ENCODE data around the gene GATD1. TPM values are rescaled to one million over a fixed set of nuclear protein-coding genes. Genes with fewer than 3 reads are reported as not detected.

The GATD1 gene
- total and polyA plus RNA-seq, 4 donors: 22.1 to 63.1 (median 39.1) TPM

DNA sequence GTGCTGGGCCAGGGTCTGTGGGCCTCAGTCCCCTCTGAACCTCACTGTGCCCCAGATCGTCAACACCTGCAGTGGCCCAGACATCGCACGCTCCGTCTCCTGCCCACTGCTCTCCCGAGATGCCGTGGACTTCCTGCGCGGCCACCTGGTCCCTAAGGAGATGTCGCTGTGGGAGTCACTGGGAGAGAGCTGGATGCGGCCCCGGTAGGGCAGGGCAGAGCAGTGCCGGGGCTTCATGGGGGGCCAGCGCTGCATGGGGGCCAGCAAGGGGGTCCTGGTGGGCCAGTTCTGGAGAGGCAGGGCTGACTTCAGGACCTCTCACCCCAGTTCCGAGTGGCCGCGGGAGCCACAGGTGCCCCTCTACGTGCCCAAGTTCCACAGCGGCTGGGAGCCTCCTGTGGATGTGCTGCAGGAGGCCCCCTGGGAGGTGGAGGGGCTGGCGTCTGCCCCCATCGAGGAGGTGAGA lies 54.9 kb downstream of the GATD1 start:
- H3K36me3 ChIP-seq (ENCODE audit: control insufficient read depth in 4 of 4, insufficient read depth in 4 of 4, low read length in 4 of 4): peaks cover 0 to 20% (median 0%) of the 10 kb centered on the region in 4 donors
- ATAC-seq (ENCODE audit: insufficient read depth, low FRiP score) (no peak), DNase-seq (no peak)
- WGBS, 2 donors: 73 to 79% methylated on average over 13 to 20 of the region's 20 CpGs
- H3K4me3 ChIP-seq: no peak overlapping the region
- no peak overlapping the region for H3K9ac ChIP-seq (ENCODE audit: insufficient read depth in 1 of 2, low read length in 2 of 2)
- no peak overlapping the region for H3K27ac ChIP-seq (ENCODE audit: low read depth in 1 of 2, low read length in 1 of 2)
- TF ChIP-seq CTCF (IDR thresholded peaks at IDR 0.05; ENCODE audit: control extremely low read depth, extremely low read depth): no peak
- peaks cover 0 to 26% (median 20%) of the 10 kb centered on the region in 3 donors for H3K27me3 ChIP-seq (ENCODE audit: control insufficient read depth in 3 of 3, insufficient read depth in 3 of 3, low read length in 2 of 3)
- peaks cover 0 to 7% (median 0%) of the 10 kb centered on the region in 5 donors for H3K4me1 ChIP-seq (ENCODE audit: control insufficient read depth in 5 of 5, insufficient read depth in 5 of 5, low read length in 5 of 5)
- no peaks in the 10 kb centered on the region for H3K9me3 ChIP-seq (ENCODE audit: control insufficient read depth in 4 of 4, insufficient read depth in 3 of 4, low read length in 3 of 4)

GRCh38 chr11:721741-722345 lies 55.4 kb downstream of the GATD1 start:
- Histone ChIP-seq H3K9me3 (ENCODE audit: control insufficient read depth in 4 of 4, insufficient read depth in 3 of 4, low read length in 3 of 4) (no peaks in the 10 kb centered on the region), H3K4me1 (ENCODE audit: control insufficient read depth in 5 of 5, insufficient read depth in 5 of 5, low read length in 5 of 5) (peaks cover 0 to 7% (median 0%) of the 10 kb centered on the region in 5 donors), H3K27ac (ENCODE audit: low read depth in 1 of 2, low read length in 1 of 2) (no peak overlapping the region), H3K4me3 (no peak overlapping the region), H3K9ac (ENCODE audit: insufficient read depth in 1 of 2, low read length in 2 of 2) (no peak overlapping the region), H3K36me3 (ENCODE audit: control insufficient read depth in 4 of 4, insufficient read depth in 4 of 4, low read length in 4 of 4) (peaks cover 0 to 20% (median 0%) of the 10 kb centered on the region in 4 donors), H3K27me3 (ENCODE audit: control insufficient read depth in 3 of 3, insufficient read depth in 3 of 3, low read length in 2 of 3) (peaks cover 0 to 26% (median 20%) of the 10 kb centered on the region in 3 donors)
- TF ChIP-seq CTCF (IDR thresholded peaks at IDR 0.05; ENCODE audit: control extremely low read depth, extremely low read depth): no peak
- DNase-seq: no peak
- WGBS, 2 donors: 19 to 36% methylated on average over 29 to 33 of the region's 33 CpGs
- no peak for ATAC-seq (ENCODE audit: insufficient read depth, low FRiP score)

DNA sequence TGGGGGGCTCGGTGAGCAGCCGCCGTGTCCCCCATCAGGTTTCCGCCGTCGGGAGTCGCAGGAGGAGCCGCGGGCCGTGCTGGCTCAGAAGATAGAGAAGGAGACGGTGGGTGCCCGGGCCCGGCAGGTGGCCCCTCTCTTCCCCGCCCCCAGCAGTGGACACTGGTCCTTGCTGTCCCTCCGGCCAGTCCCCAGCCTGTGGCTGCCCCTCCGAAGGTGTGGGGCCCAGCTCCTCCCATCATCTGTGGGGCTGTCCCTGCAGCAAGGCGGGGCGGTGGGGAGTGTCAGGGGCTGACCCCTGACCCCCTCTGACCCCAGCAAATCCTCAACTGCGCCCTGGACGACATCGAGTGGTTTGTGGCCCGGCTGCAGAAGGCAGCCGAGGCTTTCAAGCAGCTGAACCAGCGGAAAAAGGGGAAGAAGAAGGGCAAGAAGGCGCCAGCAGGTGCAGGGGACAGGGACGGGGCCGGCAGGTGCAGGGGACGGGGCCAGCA lies 56.0 kb downstream of the GATD1 start:
- no peak for ATAC-seq (ENCODE audit: insufficient read depth, low FRiP score)
- no peak overlapping the region for H3K4me3 ChIP-seq
- peaks cover 0 to 17% (median 0%) of the 10 kb centered on the region in 4 donors for H3K36me3 ChIP-seq (ENCODE audit: control insufficient read depth in 4 of 4, insufficient read depth in 4 of 4, low read length in 4 of 4)
- H3K9ac ChIP-seq (ENCODE audit: insufficient read depth in 1 of 2, low read length in 2 of 2): no peak overlapping the region
- no peak overlapping the region for H3K27ac ChIP-seq (ENCODE audit: low read depth in 1 of 2, low read length in 1 of 2)
- peaks cover 0 to 26% (median 20%) of the 10 kb centered on the region in 3 donors for H3K27me3 ChIP-seq (ENCODE audit: control insufficient read depth in 3 of 3, insufficient read depth in 3 of 3, low read length in 2 of 3)
- no peak for DNase-seq
- TF ChIP-seq CTCF (IDR thresholded peaks at IDR 0.05; ENCODE audit: control extremely low read depth, extremely low read depth): no peak
- H3K9me3 ChIP-seq (ENCODE audit: control insufficient read depth in 4 of 4, insufficient read depth in 3 of 4, low read length in 3 of 4): no peaks in the 10 kb centered on the region
- H3K4me1 ChIP-seq (ENCODE audit: control insufficient read depth in 5 of 5, insufficient read depth in 5 of 5, low read length in 5 of 5): peaks cover 0 to 2% (median 0%) of the 10 kb centered on the region in 5 donors
- 21 to 30% methylated on average over 19 to 28 of the region's 28 CpGs for WGBS, 2 donors

Data from lung (tissue), 12 donors.